ENCODE measurements around the gene PKD1.

PKD1 gene

GRCh38 chr16:2155977-2156848, 20.5 kb upstream of the PKD1 start:
- TF ChIP-seq CTCF (IDR thresholded peaks at IDR 0.05; ENCODE audit: insufficient read depth, low read depth, low read length, missing control alignments), result no peak
- peak overlapping the region; percentile 81 for H3K4me3 ChIP-seq (ENCODE audit: low read depth, low read length)
- DNase-seq (ENCODE audit: low read depth), result peak; percentile 44

- DNase-seq (ENCODE audit: low read depth), result peak; percentile 100
- TF ChIP-seq CTCF (IDR thresholded peaks at IDR 0.05; ENCODE audit: insufficient read depth, low read depth, low read length, missing control alignments), result no peak
Measured at GRCh38 chr16:2155091-2155950, 19.6 kb upstream of the PKD1 start, which contains the start of gene TRAF7. TRAF7 (plus strand) TSS chr16:2155782; CDS start chr16:2163921, 8,139 bp downstream.

DNA sequence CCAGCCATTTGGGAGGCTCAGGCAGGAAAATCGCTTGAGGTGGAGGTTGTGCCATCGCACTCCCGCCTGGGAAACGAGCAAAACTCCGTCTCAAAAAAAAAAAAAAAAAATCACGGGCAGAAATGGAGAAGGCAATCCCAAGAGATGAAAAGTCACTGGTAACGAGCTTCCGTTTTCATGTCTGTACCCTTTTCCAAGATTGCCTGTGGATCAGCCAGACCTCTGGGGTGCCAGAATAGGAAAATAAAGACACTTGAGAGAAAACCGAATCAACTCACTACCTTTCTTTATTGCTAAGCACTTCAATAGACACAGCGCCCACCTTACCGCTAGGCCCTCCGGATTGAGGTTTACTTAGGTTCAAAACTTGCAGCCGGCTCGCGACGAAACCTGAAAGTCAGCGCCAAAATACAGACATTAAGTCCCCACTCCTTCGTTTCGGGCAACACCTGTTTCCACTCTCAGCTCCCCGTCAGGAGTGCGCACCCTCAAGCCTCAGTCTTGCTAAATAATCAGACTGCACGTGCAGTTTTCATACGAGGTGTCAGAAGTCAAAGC, 18.9 kb upstream of the PKD1 start:
- DNase-seq (ENCODE audit: low read depth), result peak; percentile 65
- peak overlapping the region; percentile 75 for H3K4me3 ChIP-seq (ENCODE audit: low read depth, low read length)
- no peak for TF ChIP-seq CTCF (IDR thresholded peaks at IDR 0.05; ENCODE audit: insufficient read depth, low read depth, low read length, missing control alignments)

More at GRCh38 chr16:2155091-2155950, 19.6 kb upstream of the PKD1 start, which contains the start of gene TRAF7:
- peak within 1 kb of the TSS; percentile 81 for H3K4me3 ChIP-seq (ENCODE audit: low read depth, low read length)

DNA sequence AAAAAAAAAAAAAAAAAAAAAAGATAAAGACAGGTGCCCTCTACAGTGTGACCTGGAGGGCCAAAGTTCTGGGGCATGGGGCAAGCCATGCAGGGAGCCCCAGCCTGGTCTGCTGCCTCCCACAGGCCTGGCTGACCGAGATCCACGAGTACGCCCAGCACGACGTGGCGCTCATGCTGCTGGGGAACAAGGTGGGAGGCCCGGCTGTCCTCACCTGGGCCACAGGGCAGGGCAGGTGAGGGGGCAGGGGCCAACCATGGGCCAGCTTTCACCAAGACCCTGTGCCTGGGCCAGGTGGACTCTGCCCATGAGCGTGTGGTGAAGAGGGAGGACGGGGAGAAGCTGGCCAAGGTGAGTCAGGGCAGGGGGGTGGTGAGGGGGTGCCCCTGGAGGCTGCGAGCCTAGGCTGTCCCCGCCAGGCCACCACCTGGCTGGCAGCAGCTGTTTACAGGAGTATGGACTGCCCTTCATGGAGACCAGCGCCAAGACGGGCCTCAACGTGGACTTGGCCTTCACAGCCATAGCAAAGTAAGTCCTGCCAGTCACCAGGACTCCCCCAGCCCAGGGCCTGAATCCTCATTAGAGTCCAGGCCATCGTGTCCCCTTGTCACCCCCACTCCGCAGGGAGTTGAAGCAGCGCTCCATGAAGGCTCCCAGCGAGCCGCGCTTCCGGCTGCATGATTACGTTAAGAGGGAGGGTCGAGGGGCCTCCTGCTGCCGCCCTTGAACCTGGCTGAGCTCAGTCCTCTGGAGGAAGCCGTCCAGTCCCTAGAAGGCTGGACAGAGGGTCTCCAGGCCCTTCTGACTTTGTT, 17.2 kb upstream of the PKD1 start:
- peak; percentile 69 for DNase-seq (ENCODE audit: low read depth)
- no peak for TF ChIP-seq CTCF (IDR thresholded peaks at IDR 0.05; ENCODE audit: insufficient read depth, low read depth, low read length, missing control alignments)
- peak overlapping the region; percentile 75 for H3K4me3 ChIP-seq (ENCODE audit: low read depth, low read length)

DNA sequence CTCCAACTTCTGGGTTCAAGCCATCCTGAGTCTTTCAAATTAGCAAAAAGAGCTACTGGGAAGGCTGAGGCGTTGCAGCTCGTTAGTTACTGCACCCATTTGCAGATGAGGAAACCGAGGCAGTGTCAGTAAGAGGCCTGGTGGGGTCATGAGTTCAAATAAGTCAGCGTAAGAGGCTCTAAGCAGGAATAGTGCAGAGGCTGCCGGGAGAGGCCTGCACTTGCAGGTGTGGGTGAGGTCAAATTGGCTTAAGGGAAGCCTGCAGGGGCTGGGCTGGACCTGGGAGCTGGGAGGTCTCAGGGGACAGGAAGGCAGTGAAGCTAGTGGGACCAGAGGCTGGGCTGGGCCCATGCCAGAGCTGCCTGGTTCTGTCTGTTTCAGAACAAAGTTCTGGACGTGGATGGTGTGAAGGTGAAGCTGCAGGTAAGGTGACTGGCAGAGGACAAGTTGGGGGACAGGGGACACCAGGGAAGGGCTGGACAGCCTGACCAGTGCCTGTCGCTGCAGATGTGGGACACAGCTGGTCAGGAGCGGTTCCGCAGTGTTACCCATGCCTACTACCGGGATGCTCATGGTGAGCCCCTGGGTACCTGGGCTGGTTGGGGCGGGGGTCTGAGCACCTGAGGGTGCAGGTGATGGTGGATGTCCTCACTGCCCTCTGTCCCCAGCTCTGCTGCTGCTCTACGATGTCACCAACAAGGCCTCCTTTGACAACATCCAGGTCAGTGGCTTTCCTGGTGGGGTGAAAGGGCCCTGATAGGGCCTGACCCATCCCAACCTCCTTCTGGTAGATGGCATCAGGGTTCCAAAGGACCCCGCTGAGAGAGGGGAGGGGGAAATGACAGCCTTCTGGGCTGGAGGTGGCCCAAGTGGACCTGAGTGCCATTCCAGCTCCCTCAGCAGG, 15.7 kb upstream of the PKD1 start:
- peak overlapping the region; percentile 75 for H3K4me3 ChIP-seq (ENCODE audit: low read depth, low read length)
- TF ChIP-seq CTCF (IDR thresholded peaks at IDR 0.05; ENCODE audit: insufficient read depth, low read depth, low read length, missing control alignments), result no peak
- peak; percentile 64 for DNase-seq (ENCODE audit: low read depth)
